PC-9 (cell line): ENCODE data around the gene GPR33. TPM values are rescaled to one million over a fixed set of nuclear protein-coding genes. Genes with fewer than 3 reads are reported as not detected.

Source experiments
- BruUV-seq: library from RNA; stranded (reverse); fragments of 400-500 nt; replicated peaks from 2 replicates; lab custom pipeline; 2021; lab: Mats Ljungman, UMichigan
- CTCF ChIA-PET: fragments of 300-600 bp; sonication (Branson Sonifier 250); formaldehyde crosslinking; loops from one replicate; lab custom pipeline; 2022; ENCODE audit warnings: antibody characterized with exemption; lab: Charles Lee
- POLR2A ChIA-PET: fragments of 300-600 bp; sonication (Branson Sonifier 250); formaldehyde crosslinking; loops from one replicate; lab custom pipeline; 2022; ENCODE audit warnings: antibody characterized with exemption; ENCODE audit not compliant: unreplicated experiment; lab: Charles Lee
- DNase-seq, 2 experiments: peaks; one replicate each; pipeline versions ENCODE4 v3.0.0 to v3.0.0-alpha.2; 2015 to 2022; ENCODE audit warnings: mixed read lengths in 1 of 2
- H2AFZ ChIP-seq: fragments of 200-600 bp; sonication (generic); 2 replicates; pipeline ENCODE4 v1.8.1; 2017; ENCODE audit warnings: antibody characterized with exemption
- H3F3A ChIP-seq: fragments of 200-600 bp; sonication (generic); 2 replicates; pipeline ENCODE4 v1.8.1; 2017; ENCODE audit warnings: antibody characterized with exemption, mild to moderate bottlenecking, low read depth; ENCODE audit not compliant: insufficient read depth
- H3K27ac ChIP-seq: fragments of 200-600 bp; sonication (generic); 2 replicates; pipeline ENCODE4 v1.6.1; 2016; ENCODE audit warnings: mixed run types
- H3K27me3 ChIP-seq: fragments of 200-600 bp; sonication (generic); 2 replicates; pipeline ENCODE4 v1.6.1; 2016; ENCODE audit warnings: low read depth, mixed run types; ENCODE audit not compliant: insufficient read depth
- H3K36me3 ChIP-seq: fragments of 200-600 bp; sonication (generic); 2 replicates; pipeline ENCODE4 v1.6.1; 2016; ENCODE audit warnings: low read depth, mixed run types
- H3K4me1 ChIP-seq: fragments of 200-600 bp; sonication (generic); replicated peaks from 2 replicates; pipeline ENCODE4 v1.6.1; 2016; ENCODE audit warnings: mixed run types; ENCODE audit not compliant: insufficient read depth
- H3K4me2 ChIP-seq: fragments of 200-600 bp; sonication (generic); 2 replicates; pipeline ENCODE4 v1.6.1; 2017; ENCODE audit warnings: mixed run types
- H3K4me3 ChIP-seq: fragments of 200-600 bp; sonication (generic); 2 replicates; pipeline ENCODE4 v1.6.1; 2016; ENCODE audit warnings: mixed run types
- H3K79me2 ChIP-seq: fragments of 200-600 bp; sonication (generic); 2 replicates; pipeline ENCODE4 v1.6.1; 2017; ENCODE audit warnings: low read depth, mixed run types
- H3K9me2 ChIP-seq: fragments of 200-600 bp; sonication (generic); 2 replicates; pipeline ENCODE4 v1.8.1; 2017; ENCODE audit warnings: mild to moderate bottlenecking; ENCODE audit not compliant: insufficient read depth
- H3K9me3 ChIP-seq: fragments of 200-600 bp; sonication (generic); 2 replicates; pipeline ENCODE4 v1.8.1; 2016; ENCODE audit warnings: low read depth; ENCODE audit not compliant: insufficient read depth
- H4K20me1 ChIP-seq: fragments of 200-600 bp; sonication (generic); 2 replicates; pipeline ENCODE4 v1.8.1; 2017; ENCODE audit not compliant: insufficient read depth
- CTCF ChIP-seq: fragments of 200-600 bp; sonication (generic); conservative IDR thresholded peaks from 2 replicates; pipeline ENCODE4 v1.6.1; 2017; ENCODE audit warnings: mixed run types, antibody characterized with exemption, mild to moderate bottlenecking, moderate library complexity
- EZH2 ChIP-seq: fragments of 200-600 bp; sonication (generic); IDR thresholded peaks from 2 replicates; pipeline ENCODE4 v1.8.0; 2017; ENCODE audit warnings: antibody characterized with exemption, low read depth
- intact Hi-C: fragments of 100-400 bp; cut with micrococcal nuclease; formaldehyde crosslinking; loops from one replicate; pipeline ENCODE4 v1.10.0; 2022; ENCODE audit not compliant: unreplicated experiment
- total RNA-seq: library from RNA; stranded (reverse); gene quantifications from 2 replicates; pipeline ENCODE4 v1.2.3, GENCODE V29; 2021

The GPR33 gene
- total RNA-seq, 1 experiment from 2014 or later, result not detected

GRCh38 chr14:31529053-31529452 is 41.2 kb upstream of the GPR33 start:
- Histone ChIP-seq H3K79me2 (no peaks in the 10 kb centered on the region), H3K4me3 (no peak overlapping the region), H3K4me1 (no peaks in the 10 kb centered on the region), H2AFZ (no peak overlapping the region), H4K20me1 (no peaks in the 10 kb centered on the region), H3K9me2 (no peaks in the 10 kb centered on the region), H3K9me3 (no peaks in the 10 kb centered on the region), H3K36me3 (no peaks in the 10 kb centered on the region), H3K27ac (no peak overlapping the region), H3K27me3 (no peaks in the 10 kb centered on the region), H3K4me2 (no peak overlapping the region), H3F3A (no peaks in the 10 kb centered on the region)
- TF ChIP-seq CTCF (no peak), EZH2 (no peak)
- ChIA-PET CTCF (no interaction called here), POLR2A (no interaction called here)
- intact Hi-C loops, result no loop called here
- no peak for DNase-seq
- BruUV-seq, result no TSS peak

DNA sequence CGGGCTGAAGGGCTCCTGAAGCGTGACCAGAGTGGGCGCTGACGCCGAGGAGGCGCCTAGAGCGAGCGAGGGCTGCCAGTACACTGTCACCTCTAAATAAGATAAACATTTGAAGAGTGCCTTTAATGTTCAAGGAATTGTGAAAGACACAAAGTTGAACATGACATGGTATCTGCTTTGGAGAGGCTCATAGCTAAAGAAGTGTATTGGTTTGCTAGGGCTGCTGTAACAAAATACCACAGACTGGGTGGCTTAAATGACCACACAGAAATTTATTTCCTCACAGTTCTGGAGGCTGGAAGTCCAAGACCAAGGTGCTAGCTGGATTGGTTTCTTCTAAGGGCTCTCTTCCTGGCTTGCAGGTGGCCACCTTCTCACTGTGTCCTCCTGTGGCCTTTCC is 39.7 kb upstream of the GPR33 start:
- Histone ChIP-seq H4K20me1 (no peaks in the 10 kb centered on the region), H3K27me3 (no peaks in the 10 kb centered on the region), H3K9me3 (no peaks in the 10 kb centered on the region), H3K79me2 (no peaks in the 10 kb centered on the region), H3K4me2 (no peak overlapping the region), H2AFZ (no peak overlapping the region), H3K36me3 (no peaks in the 10 kb centered on the region), H3K4me3 (no peak overlapping the region), H3K27ac (no peak overlapping the region), H3K9me2 (no peaks in the 10 kb centered on the region), H3K4me1 (no peaks in the 10 kb centered on the region), H3F3A (no peaks in the 10 kb centered on the region)
- no peak for DNase-seq
- intact Hi-C loops, result no loop called here
- BruUV-seq, result no TSS peak
- CTCF ChIA-PET, result no interaction called here
- TF ChIP-seq EZH2 (no peak), CTCF (no peak)
- POLR2A ChIA-PET, result interaction anchor here (0.7 kb wide), 1 partner anchor 522 kb away, joined by 3 read pairs; no protein-coding TSS in a partner anchor

DNA sequence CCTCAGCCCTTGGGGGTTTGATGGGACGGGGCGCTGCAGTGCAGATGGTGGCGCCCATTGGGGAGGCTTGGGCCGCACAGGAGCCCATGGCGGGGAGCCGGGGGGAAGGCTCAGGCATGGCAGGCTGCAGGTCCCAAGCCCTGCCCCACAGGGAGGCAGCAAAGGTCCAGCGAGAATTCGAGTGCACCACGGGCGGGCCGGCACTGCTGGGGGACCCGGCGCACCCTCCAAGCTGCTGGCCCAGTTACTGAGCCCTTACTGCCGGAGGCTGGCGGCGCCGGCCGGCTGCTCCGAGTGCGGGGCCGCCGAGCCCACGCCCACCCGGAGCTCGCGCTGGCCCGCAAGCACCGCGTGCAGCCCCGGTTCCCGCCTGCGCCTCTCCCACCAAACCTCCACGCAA is 39.2 kb upstream of the GPR33 start:
- Histone ChIP-seq H3F3A (no peaks in the 10 kb centered on the region), H3K27me3 (no peaks in the 10 kb centered on the region), H3K79me2 (no peaks in the 10 kb centered on the region), H2AFZ (no peak overlapping the region), H4K20me1 (no peaks in the 10 kb centered on the region), H3K4me3 (no peak overlapping the region), H3K9me2 (no peaks in the 10 kb centered on the region), H3K27ac (no peak overlapping the region), H3K36me3 (no peaks in the 10 kb centered on the region), H3K4me2 (no peak overlapping the region), H3K9me3 (no peaks in the 10 kb centered on the region), H3K4me1 (no peaks in the 10 kb centered on the region)
- BruUV-seq, result no TSS peak
- intact Hi-C loops, result no loop called here
- POLR2A ChIA-PET, result no interaction called here
- DNase-seq, result no peak
- CTCF ChIA-PET, result no interaction called here
- no peak for TF ChIP-seq EZH2

DNA sequence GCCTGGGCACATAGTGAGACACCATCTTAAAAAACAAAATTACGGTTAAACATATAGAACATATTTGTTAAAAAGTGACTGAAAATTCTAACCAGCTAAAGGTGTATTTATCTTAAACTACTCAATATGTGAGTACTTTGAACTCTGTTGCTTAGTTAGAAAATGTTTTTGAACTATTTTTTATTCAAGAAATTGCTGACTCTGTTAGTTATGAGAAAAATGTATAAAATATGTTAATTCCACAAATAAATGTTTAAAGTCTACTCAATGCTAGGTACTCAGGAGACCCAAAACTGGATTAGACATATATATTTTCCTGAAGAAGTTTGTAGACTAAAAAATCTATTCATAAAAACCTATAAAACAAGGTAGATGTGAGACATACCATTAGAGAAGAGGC is 23.0 kb upstream of the GPR33 start:
- Histone ChIP-seq H3K9me2 (no peaks in the 10 kb centered on the region), H4K20me1 (no peaks in the 10 kb centered on the region), H3K9me3 (no peaks in the 10 kb centered on the region), H2AFZ (no peak overlapping the region), H3K27me3 (no peaks in the 10 kb centered on the region), H3K27ac (no peak overlapping the region), H3K4me2 (no peak overlapping the region), H3K79me2 (no peaks in the 10 kb centered on the region), H3K4me3 (no peak overlapping the region), H3K4me1 (no peaks in the 10 kb centered on the region), H3K36me3 (no peaks in the 10 kb centered on the region), H3F3A (no peaks in the 10 kb centered on the region)
- no peak for DNase-seq
- TF ChIP-seq CTCF (no peak), EZH2 (no peak)
- ChIA-PET CTCF (interaction anchor here (0.6 kb wide), 1 partner anchor 742 kb away, joined by 4 read pairs; no protein-coding TSS in a partner anchor), POLR2A (no interaction called here)
- intact Hi-C loops, result loop anchor here (5.0 kb wide), 1 partner anchor 741 kb away; no protein-coding TSS in a partner anchor
- BruUV-seq, result no TSS peak
